Karpas-422 (cell line): ENCODE data around the gene RHEB. TPM values are rescaled to one million over a fixed set of nuclear protein-coding genes. Genes with fewer than 3 reads are reported as not detected.

Experiments used
- DNase-seq: peaks from one replicate; pipeline ENCODE4 v3.0.0-alpha.2; 2015
- H2AFZ ChIP-seq: fragments of 200-600 bp; sonication (generic); 2 replicates; pipeline ENCODE4 v1.6.1; 2014; ENCODE audit warnings: antibody characterized with exemption, low read length, mixed read lengths
- H3K27ac ChIP-seq: fragments of 200-600 bp; sonication (generic); 2 replicates; pipeline ENCODE4 v1.5.1; 2014; ENCODE audit warnings: mild to moderate bottlenecking, low read length, moderate library complexity
- H3K27me3 ChIP-seq: fragments of 200-600 bp; sonication (generic); 2 replicates; pipeline ENCODE4 v1.6.1; 2014; ENCODE audit warnings: low read length, mixed read lengths
- H3K36me3 ChIP-seq: fragments of 200-600 bp; sonication (generic); 2 replicates; pipeline ENCODE4 v1.6.1; 2014; ENCODE audit warnings: low read length, mixed read lengths; ENCODE audit not compliant: insufficient read depth
- H3K4me1 ChIP-seq: fragments of 200-600 bp; sonication (generic); 2 replicates; pipeline ENCODE4 v1.6.1; 2014; ENCODE audit warnings: mild to moderate bottlenecking, low read length, mixed read lengths
- H3K4me2 ChIP-seq: fragments of 200-600 bp; sonication (generic); 2 replicates; pipeline ENCODE4 v1.6.1; 2014; ENCODE audit warnings: low read length, low read depth, mild to moderate bottlenecking; ENCODE audit not compliant: poor library complexity, severe bottlenecking
- H3K4me3 ChIP-seq: fragments of 200-600 bp; sonication (generic); 2 replicates; pipeline ENCODE4 v1.5.1; 2014; ENCODE audit warnings: mild to moderate bottlenecking, antibody characterized with exemption, low read length, mixed read lengths
- H3K79me2 ChIP-seq: fragments of 200-600 bp; sonication (generic); 2 replicates; pipeline ENCODE4 v1.6.1; 2014; ENCODE audit warnings: mild to moderate bottlenecking, low read length, mixed read lengths
- H3K9ac ChIP-seq: fragments of 200-600 bp; sonication (generic); 2 replicates; pipeline ENCODE4 v1.6.0; 2014; ENCODE audit warnings: low read length
- H3K9me2 ChIP-seq: fragments of 200-600 bp; sonication (generic), shearing (Covaris generic); replicated peaks from 2 replicates; pipeline ENCODE4 v1.6.0; 2014; ENCODE audit warnings: mild to moderate bottlenecking, low read length, moderate library complexity; ENCODE audit not compliant: insufficient read depth
- H3K9me3 ChIP-seq: fragments of 300-700, 200-600 bp; sonication (generic); 2 replicates; pipeline ENCODE4 v1.6.1; 2014; ENCODE audit warnings: low read length, mixed read lengths
- H4K20me1 ChIP-seq: fragments of 200-600 bp; sonication (generic); 2 replicates; pipeline ENCODE4 v1.6.1; 2014; ENCODE audit warnings: mild to moderate bottlenecking, antibody characterized with exemption, low read length, low read depth; ENCODE audit not compliant: insufficient read depth
- total RNA-seq: library from RNA; depleted of rRNA; stranded (reverse); fragments of >200 nt; shearing (Covaris generic); gene quantifications from 2 replicates; pipeline ENCODE4 v1.2.3, GENCODE V29; 2014; ENCODE audit warnings: low replicate concordance

RHEB gene
- total RNA-seq, 1 experiment from 2014 or later, result 47.5 TPM

DNA sequence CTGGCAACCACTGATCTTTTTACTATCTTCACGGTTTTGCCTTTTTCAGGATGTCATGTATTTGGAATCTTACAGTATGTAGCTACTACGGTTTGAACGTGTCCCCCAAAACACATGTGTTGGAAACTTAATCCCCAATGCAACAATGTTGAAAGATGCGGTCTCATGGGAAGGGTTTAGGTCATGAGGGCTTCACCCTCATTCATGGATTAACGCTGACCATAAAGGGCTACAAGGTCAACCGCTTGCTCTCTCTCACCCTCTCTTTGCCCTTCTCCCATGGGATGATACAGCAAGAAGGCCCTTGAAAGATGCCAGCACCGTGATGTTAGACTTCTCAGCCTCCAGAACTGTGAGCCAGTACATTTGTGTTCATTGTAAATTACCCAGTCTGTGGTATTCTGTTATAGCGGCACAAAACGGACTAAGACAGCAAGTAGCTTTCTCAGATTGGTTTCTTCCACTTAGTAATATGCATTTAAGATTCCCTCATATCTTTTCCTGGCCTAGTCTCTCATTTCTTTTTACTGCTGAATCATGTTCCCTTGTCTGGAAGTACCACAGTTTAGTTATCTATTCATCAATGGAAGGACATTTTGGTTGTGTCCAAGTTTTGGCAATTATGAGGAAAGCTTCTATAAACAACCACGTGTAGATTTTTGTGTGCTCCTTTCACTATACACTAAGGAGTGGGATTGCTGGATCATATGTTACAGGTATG, 76.8 kb downstream of the RHEB start:
- no peaks in the 10 kb centered on the region for H3K9me3 ChIP-seq
- no peaks in the 10 kb centered on the region for H3K9me2 ChIP-seq
- H2AFZ ChIP-seq, result no peak overlapping the region
- DNase-seq, result no peak
- no peak overlapping the region for H3K9ac ChIP-seq
- H3K79me2 ChIP-seq, result no peaks in the 10 kb centered on the region
- H4K20me1 ChIP-seq, result no peaks in the 10 kb centered on the region
- peaks cover 4% of the 10 kb centered on the region for H3K4me1 ChIP-seq
- H3K27ac ChIP-seq, result no peak overlapping the region
- no peak overlapping the region for H3K4me3 ChIP-seq
- no peak overlapping the region for H3K4me2 ChIP-seq
- no peaks in the 10 kb centered on the region for H3K27me3 ChIP-seq
- H3K36me3 ChIP-seq, result no peaks in the 10 kb centered on the region

DNA sequence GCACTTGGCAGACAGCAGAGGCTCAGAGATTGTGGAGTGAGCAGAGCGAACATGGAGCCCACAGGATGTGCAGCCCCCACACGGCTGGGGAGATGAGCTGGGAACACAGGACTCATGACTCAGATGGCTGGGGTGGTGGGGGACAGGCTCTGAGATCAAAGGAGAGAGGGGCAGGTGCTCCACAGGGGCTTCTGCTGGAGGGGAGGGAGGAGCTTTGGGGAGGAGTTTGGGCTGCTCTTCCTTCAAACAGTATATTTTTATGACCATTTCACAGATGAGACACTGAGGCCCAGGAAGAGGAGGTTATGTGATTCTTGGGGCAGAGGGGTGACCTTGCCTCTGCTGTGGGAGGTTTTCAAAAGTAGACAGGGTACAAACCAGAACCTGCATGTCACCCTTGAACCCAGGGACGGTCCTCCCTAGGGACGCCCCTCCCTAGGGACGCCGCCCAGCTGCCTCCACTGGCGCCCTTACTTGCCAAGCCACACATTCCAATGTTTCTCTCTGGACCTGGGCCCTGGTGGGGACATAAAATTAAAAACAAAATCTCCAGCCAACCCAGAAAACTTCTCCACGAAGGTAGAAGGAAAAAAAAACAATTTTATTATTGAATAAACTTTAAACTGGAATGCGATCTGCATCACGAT, 78.8 kb downstream of the RHEB start:
- H3K36me3 ChIP-seq, result no peaks in the 10 kb centered on the region
- no peak overlapping the region for H3K4me2 ChIP-seq
- no peaks in the 10 kb centered on the region for H3K27me3 ChIP-seq

DNA sequence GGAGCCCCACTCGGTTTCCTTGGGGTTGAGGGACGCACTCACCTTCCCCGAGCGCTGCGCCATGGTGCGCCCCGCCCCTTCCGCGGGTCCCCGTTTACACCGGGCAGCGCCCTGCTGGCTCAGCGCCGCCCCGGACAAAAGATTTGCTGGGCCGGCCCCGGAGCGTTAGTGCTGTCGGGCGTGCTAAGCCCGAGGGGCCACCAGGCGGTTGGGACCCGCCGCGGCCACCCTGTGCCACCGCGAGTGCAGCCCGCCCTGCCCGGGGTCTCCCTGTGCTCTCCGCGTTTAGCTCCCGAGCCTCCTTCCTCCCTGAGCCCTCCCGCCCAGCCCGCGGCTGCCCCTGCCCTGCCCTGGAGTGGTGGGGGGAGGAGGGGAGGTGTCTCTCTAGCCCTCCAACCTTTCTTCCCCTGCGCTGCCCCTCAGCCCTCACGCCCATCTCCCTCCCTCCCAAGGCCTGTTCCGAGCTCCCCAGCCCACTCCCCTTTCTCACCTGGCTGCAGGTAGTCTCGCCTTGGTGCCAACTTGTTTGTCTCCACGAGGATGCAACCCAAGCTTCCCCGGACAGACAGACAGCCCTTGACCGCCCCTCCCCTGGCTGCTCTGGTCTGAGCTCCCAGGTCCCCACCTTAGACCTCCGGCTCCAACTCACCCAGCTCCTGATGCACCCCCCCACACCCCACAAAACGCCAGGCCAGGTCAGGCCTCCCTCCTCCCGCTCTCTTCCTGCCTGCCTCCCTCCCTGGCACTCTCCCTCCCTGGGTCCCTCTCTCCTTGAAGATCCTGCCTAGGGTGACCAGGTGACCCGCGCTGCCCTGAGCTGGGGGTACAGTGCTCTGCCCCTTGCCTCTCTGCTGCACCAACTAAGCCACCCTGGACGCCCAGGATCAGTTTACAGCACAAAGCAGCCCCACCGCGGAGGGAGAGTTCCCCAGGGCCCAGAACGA, 79.6 kb downstream of the RHEB start, which contains the start of gene CRYGN:
TSS of gene CRYGN (minus strand) at position 287 of the 944 bp plus-strand sequence. CDS start at position 63, 224 bp downstream.
- Histone ChIP-seq H3K4me1 (peaks cover 4% of the 10 kb centered on the region), H2AFZ (no peak within 1 kb of the TSS), H4K20me1 (no peaks in the 10 kb centered on the region), H3K27ac (no peak within 1 kb of the TSS), H3K4me2 (no peak within 1 kb of the TSS), H3K9ac (no peak within 1 kb of the TSS), H3K79me2 (no peaks in the 10 kb centered on the region), H3K4me3 (no peak within 1 kb of the TSS), H3K36me3 (no peaks in the 10 kb centered on the region), H3K9me2 (no peaks in the 10 kb centered on the region), H3K9me3 (no peaks in the 10 kb centered on the region), H3K27me3 (no peaks in the 10 kb centered on the region)
- no peak for DNase-seq

More for the DNA sequence above, 78.8 kb downstream of the RHEB start:
- H3K4me3 ChIP-seq, result no peak overlapping the region
- no peaks in the 10 kb centered on the region for H3K9me3 ChIP-seq
- DNase-seq, result no peak
- no peak overlapping the region for H3K9ac ChIP-seq
- H3K79me2 ChIP-seq, result no peaks in the 10 kb centered on the region
- H3K4me1 ChIP-seq, result peaks cover 4% of the 10 kb centered on the region
- no peaks in the 10 kb centered on the region for H4K20me1 ChIP-seq
- H3K9me2 ChIP-seq, result no peaks in the 10 kb centered on the region
- H3K27ac ChIP-seq, result no peak overlapping the region
- no peak overlapping the region for H2AFZ ChIP-seq

DNA sequence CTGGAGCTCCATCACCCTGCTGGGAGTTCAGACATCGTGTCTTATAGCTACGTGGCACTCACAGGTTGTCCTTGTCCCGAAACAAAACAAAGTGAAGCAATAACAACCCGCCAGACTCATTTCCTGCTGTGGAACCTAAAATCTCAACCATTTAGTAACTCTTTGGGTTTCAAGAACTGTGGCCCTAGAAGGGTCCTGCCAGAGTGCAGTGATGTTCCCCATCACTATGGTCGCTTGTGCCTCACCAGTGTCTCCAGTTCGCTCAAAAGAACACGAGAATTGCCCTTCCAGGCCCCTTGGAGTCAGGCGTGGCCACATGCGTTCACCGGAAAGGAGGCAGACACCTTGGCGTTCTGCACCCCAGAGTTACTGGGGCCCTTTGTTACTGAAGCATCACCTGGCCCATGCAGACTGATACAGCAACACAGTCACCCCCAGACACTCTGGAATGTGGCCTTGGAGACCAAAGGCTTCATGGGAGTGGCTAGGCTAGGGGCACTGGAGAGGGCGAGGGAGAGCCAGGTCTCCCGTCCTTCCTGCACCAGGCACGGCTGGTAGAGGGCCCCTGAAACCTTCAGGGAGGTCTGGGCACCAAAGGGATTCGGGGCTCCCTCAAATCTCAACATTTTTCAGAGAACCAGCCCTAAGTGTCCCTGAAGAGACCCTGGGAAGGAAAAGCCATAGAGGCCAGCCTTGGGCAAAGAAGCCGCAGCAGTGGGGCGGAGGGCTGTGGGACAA, 80.7 kb downstream of the RHEB start:
- H3K79me2 ChIP-seq, result no peaks in the 10 kb centered on the region
- no peak overlapping the region for H3K4me2 ChIP-seq
- H2AFZ ChIP-seq, result no peak overlapping the region
- H3K27ac ChIP-seq, result no peak overlapping the region
- DNase-seq, result no peak
- no peaks in the 10 kb centered on the region for H3K9me3 ChIP-seq
- peaks cover 4% of the 10 kb centered on the region; the same call in 1 of the 2 replicates for H3K4me1 ChIP-seq
- no peak overlapping the region for H3K4me3 ChIP-seq
- no peaks in the 10 kb centered on the region for H3K36me3 ChIP-seq
- no peaks in the 10 kb centered on the region for H3K9me2 ChIP-seq
- H4K20me1 ChIP-seq, result no peaks in the 10 kb centered on the region
- H3K9ac ChIP-seq, result no peak overlapping the region
- no peaks in the 10 kb centered on the region for H3K27me3 ChIP-seq

DNA sequence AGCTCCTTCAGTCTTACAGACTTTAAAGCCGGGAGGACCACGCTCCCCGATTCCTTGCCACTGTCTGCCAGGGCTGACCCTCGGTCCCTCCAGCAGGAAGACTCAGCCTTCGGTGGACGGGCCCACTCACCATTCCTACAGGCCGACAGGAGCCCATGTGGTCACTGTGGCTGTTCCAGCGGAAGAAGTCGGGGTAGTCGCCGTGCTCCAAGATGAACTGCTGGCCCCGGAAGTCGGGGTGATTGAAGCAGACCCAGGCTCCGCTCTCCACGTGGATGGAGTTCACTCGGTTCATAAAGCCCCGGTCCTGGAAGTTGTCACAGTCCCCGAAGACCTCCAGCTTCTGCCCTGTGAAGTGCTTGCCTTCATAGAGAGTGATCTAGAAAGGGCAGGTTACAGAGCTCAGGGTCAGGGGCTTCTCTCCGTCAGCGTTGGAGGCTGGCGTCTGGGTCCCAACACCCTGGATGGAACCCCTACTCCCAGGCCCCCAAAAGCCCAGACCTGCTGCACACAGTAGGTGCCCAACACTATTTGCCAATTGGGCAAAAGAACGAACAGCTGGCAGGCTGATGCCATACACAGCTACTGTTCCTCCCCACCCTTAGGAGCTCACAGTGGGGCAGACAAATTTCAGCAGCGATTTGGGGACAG, 81.7 kb downstream of the RHEB start:
- Histone ChIP-seq H2AFZ (no peak overlapping the region), H3K4me1 (peaks cover 4% of the 10 kb centered on the region; the same call in 1 of the 2 replicates), H3K9ac (no peak overlapping the region), H3K4me3 (no peak overlapping the region), H3K9me2 (no peaks in the 10 kb centered on the region), H3K27me3 (no peaks in the 10 kb centered on the region), H3K36me3 (no peaks in the 10 kb centered on the region), H3K27ac (no peak overlapping the region), H3K9me3 (no peaks in the 10 kb centered on the region), H4K20me1 (no peaks in the 10 kb centered on the region), H3K4me2 (no peak overlapping the region), H3K79me2 (no peaks in the 10 kb centered on the region)
- no peak for DNase-seq

DNA sequence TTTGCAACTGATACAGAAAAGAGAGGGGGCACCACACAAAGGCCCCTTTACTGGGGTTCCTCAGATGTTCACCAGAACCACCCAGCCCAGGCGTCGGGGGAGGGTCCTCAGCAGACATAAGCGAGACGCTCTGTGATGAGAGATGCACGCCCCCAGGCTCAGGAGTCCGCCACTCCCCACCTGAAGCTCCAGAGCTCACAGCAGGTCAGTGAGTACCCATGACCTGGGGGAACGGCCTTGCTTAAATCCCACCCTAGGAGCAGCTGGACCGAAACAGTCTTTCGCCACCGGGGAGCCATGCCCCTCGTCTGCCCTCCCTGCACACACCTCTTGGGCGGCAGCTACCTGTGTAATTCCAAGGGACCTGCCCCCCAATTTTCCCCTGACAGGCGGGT, 82.5 kb downstream of the RHEB start:
- no peaks in the 10 kb centered on the region for H3K36me3 ChIP-seq
- H3K9me2 ChIP-seq, result no peaks in the 10 kb centered on the region
- H3K27me3 ChIP-seq, result no peaks in the 10 kb centered on the region
- H2AFZ ChIP-seq, result no peak overlapping the region
- no peaks in the 10 kb centered on the region for H3K79me2 ChIP-seq
- H4K20me1 ChIP-seq, result no peaks in the 10 kb centered on the region
- no peaks in the 10 kb centered on the region for H3K9me3 ChIP-seq
- no peak overlapping the region for H3K27ac ChIP-seq
- H3K4me3 ChIP-seq, result no peak overlapping the region
- DNase-seq, result no peak
- no peak overlapping the region for H3K4me2 ChIP-seq
- H3K4me1 ChIP-seq, result peaks cover 4% of the 10 kb centered on the region; the same call in 1 of the 2 replicates
- no peak overlapping the region for H3K9ac ChIP-seq

DNA sequence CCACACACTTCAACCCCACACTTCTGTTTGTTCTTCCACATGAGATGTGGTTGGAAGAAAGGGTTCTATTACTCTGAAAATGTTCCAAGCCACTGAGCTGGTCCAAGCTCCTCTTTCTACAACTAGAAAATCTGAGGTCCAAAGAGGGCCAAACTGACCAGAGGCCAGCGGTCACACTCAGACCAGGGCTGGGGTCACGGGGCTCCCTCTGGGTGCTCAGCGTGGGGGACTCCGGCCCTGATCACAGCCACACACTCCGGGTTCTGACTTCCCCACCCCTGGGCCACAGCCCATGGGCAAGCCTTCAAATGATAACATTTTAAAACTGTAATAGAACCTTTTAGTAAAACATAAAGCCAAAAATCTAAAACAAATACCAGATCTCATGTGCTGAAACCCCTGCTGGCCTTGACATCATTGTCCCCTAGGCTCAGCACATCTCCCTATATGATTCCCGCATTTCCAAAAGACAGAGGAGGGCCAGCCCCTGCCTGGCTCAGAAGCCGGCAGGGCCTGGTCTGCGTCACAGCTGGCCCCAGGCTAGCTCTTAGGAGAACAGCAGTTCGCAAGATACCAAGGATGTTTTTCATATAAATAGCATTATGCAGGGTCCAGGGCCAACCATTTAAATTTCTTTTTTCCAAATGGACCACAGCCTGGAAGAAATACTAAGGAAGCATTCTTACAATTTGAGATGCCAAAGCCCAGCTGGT, 83.1 kb downstream of the RHEB start:
- Histone ChIP-seq H4K20me1 (no peaks in the 10 kb centered on the region), H3K9me3 (no peaks in the 10 kb centered on the region), H3K4me2 (no peak overlapping the region), H2AFZ (no peak overlapping the region), H3K4me1 (peaks cover 4% of the 10 kb centered on the region; the same call in 1 of the 2 replicates), H3K9me2 (no peaks in the 10 kb centered on the region), H3K79me2 (no peaks in the 10 kb centered on the region), H3K4me3 (no peak overlapping the region), H3K36me3 (no peaks in the 10 kb centered on the region), H3K9ac (no peak overlapping the region), H3K27me3 (no peaks in the 10 kb centered on the region), H3K27ac (no peak overlapping the region)
- no peak for DNase-seq
